HEK293 (cell line): ENCODE results near the gene SIX3.

Experiments used
- CTCF ChIA-PET: fragments of 350-600 bp; formaldehyde crosslinking; extraction: SDS; loops from one replicate; lab custom pipeline; 2021; ENCODE audit warnings: antibody characterized with exemption; lab: Yijun Ruan, JAX
- POLR2A ChIA-PET: fragments of 300-600 bp; formaldehyde crosslinking; extraction: SDS; loops from one replicate; lab custom pipeline; 2020; ENCODE audit warnings: antibody characterized with exemption, inconsistent platforms; lab: Yijun Ruan, JAX
- H3K27ac ChIP-seq: fragments of 200-500 bp; sonication (Bioruptor generic); 2 replicates; pipeline ENCODE4 v1.5.1; 2014; ENCODE audit warnings: low read depth, low read length, control low read depth, inconsistent platforms; ENCODE audit errors: extremely low read depth
- H3K36me3 ChIP-seq, 2 experiments: fragments of 200-500 bp in 1 of 2; sonication (Bioruptor generic) in 1 of 2; 1 replicate in 1 of 2; 2 replicates in 1 of 2; pipeline ENCODE4 v1.5.1; 2014 to 2017; ENCODE audit warnings: inconsistent platforms in 2 of 2, low read length in 2 of 2; ENCODE audit not compliant: control insufficient read depth in 2 of 2, insufficient read depth in 1 of 2
- H3K4me1 ChIP-seq: fragments of 200-500 bp; sonication (Bioruptor generic); 2 replicates; pipeline ENCODE4 v1.5.1; 2014; ENCODE audit warnings: mild to moderate bottlenecking, low read length, inconsistent platforms; ENCODE audit not compliant: control insufficient read depth, insufficient read depth
- H3K4me3 ChIP-seq: 2 replicates; pipeline ENCODE4 v1.5.1; 2011; ENCODE audit warnings: low read depth, mild to moderate bottlenecking, control low read depth, low read length, moderate library complexity
- H3K9me3 ChIP-seq: fragments of 200-500 bp; sonication (Bioruptor generic); 2 replicates; pipeline ENCODE4 v1.5.1; 2014; ENCODE audit warnings: low read depth, low read length, inconsistent platforms; ENCODE audit not compliant: control insufficient read depth, insufficient read depth
- FEZF1 ChIP-seq: fragments of 450-650 bp; formaldehyde crosslinking; IDR thresholded peaks from 2 replicates; pipeline ENCODE4 v1.5.1; 2016; ENCODE audit warnings: missing biosample characterization, missing genetic modification characterization
- KLF1 ChIP-seq: fragments of 450-650 bp; formaldehyde crosslinking; IDR thresholded peaks from 2 replicates; pipeline ENCODE4 v1.5.1; 2016; ENCODE audit warnings: missing biosample characterization, missing genetic modification characterization
- MZF1 ChIP-seq: fragments of 450-650 bp; formaldehyde crosslinking; IDR thresholded peaks from 2 replicates; pipeline ENCODE4 v1.5.1; 2017; ENCODE audit warnings: missing biosample characterization, missing genetic modification characterization, borderline replicate concordance
- PRDM1 ChIP-seq: fragments of 450-650 bp; formaldehyde crosslinking; IDR thresholded peaks from 2 replicates; pipeline ENCODE4; 2016; ENCODE audit warnings: missing biosample characterization, missing genetic modification characterization
- PRDM2 ChIP-seq: fragments of 450-650 bp; formaldehyde crosslinking; IDR thresholded peaks from 2 replicates; pipeline ENCODE4 v1.5.1; 2016; ENCODE audit warnings: missing biosample characterization, missing genetic modification characterization, borderline replicate concordance
- PRDM4 ChIP-seq: fragments of 450-650 bp; formaldehyde crosslinking; IDR thresholded peaks from 2 replicates; pipeline ENCODE4 v1.5.1; 2017; ENCODE audit warnings: missing biosample characterization, missing genetic modification characterization
- RBAK ChIP-seq: fragments of 450-650 bp; formaldehyde crosslinking; IDR thresholded peaks from 2 replicates; pipeline ENCODE4 v1.5.1; 2016; ENCODE audit warnings: missing biosample characterization, missing genetic modification characterization
- ZBTB49 ChIP-seq: fragments of 450-650 bp; formaldehyde crosslinking; IDR thresholded peaks from 2 replicates; pipeline ENCODE4 v1.5.1; 2016; ENCODE audit warnings: missing biosample characterization, missing genetic modification characterization, low read depth
- ZNF114 ChIP-seq: fragments of 450-650 bp; formaldehyde crosslinking; IDR thresholded peaks from 2 replicates; pipeline ENCODE4 v1.5.0; 2017; ENCODE audit warnings: missing biosample characterization, missing genetic modification characterization
- ZNF221 ChIP-seq: fragments of 450-650 bp; formaldehyde crosslinking; IDR thresholded peaks from 2 replicates; pipeline ENCODE4 v1.5.1; 2017; ENCODE audit warnings: missing biosample characterization, missing genetic modification characterization, borderline replicate concordance
- ZNF23 ChIP-seq: fragments of 450-650 bp; formaldehyde crosslinking; IDR thresholded peaks from 2 replicates; pipeline ENCODE4 v1.5.1; 2016; ENCODE audit warnings: missing biosample characterization, missing genetic modification characterization, borderline replicate concordance
- ZNF24 ChIP-seq: fragments of 450-650 bp; formaldehyde crosslinking; IDR thresholded peaks from 2 replicates; pipeline ENCODE4 v1.5.1; 2016; ENCODE audit warnings: missing biosample characterization, missing genetic modification characterization
- ZNF350 ChIP-seq: fragments of 450-650 bp; formaldehyde crosslinking; IDR thresholded peaks from 2 replicates; pipeline ENCODE4 v1.5.0; 2017; ENCODE audit warnings: missing biosample characterization, mild to moderate bottlenecking, missing genetic modification characterization
- ZNF473 ChIP-seq: fragments of 450-650 bp; formaldehyde crosslinking; IDR thresholded peaks from 2 replicates; pipeline ENCODE4 v1.5.1; 2017; ENCODE audit warnings: missing biosample characterization, missing genetic modification characterization
- ZNF513 ChIP-seq: fragments of 450-650 bp; IDR thresholded peaks from 2 replicates; pipeline ENCODE4 v1.5.1; 2018; ENCODE audit warnings: missing biosample characterization, missing genetic modification characterization
- ZNF560 ChIP-seq: fragments of 450-650 bp; formaldehyde crosslinking; IDR thresholded peaks from 2 replicates; pipeline ENCODE4 v1.5.1; 2017; ENCODE audit warnings: missing biosample characterization, missing genetic modification characterization, borderline replicate concordance
- ZNF580 ChIP-seq: fragments of 450-650 bp; formaldehyde crosslinking; IDR thresholded peaks from 2 replicates; pipeline ENCODE4 v1.5.1; 2016; ENCODE audit warnings: missing biosample characterization, missing genetic modification characterization
- ZNF677 ChIP-seq: fragments of 450-650 bp; IDR thresholded peaks from 2 replicates; pipeline ENCODE4 v1.5.0; 2018; ENCODE audit warnings: missing biosample characterization, mild to moderate bottlenecking, missing genetic modification characterization, moderate library complexity
- ZNF707 ChIP-seq: fragments of 450-650 bp; formaldehyde crosslinking; IDR thresholded peaks from 2 replicates; pipeline ENCODE4 v1.5.1; 2016; ENCODE audit warnings: missing biosample characterization, missing genetic modification characterization
- ZNF777 ChIP-seq: fragments of 450-650 bp; formaldehyde crosslinking; IDR thresholded peaks from 2 replicates; pipeline ENCODE4 v1.5.1; 2017; ENCODE audit warnings: missing biosample characterization, missing genetic modification characterization, borderline replicate concordance

The SIX3 gene

GRCh38 chr2:44946372-44947027 lies 5.0 kb downstream of the SIX3 start:
- Histone ChIP-seq H3K27ac (no peak overlapping the region), H3K4me3 (no peak overlapping the region), H3K36me3 (no peaks in the 10 kb centered on the region), H3K9me3 (no peaks in the 10 kb centered on the region), H3K4me1 (no peaks in the 10 kb centered on the region; the same call in 1 of the 2 replicates)
- ChIA-PET CTCF (interaction anchor here (1.8 kb wide), 1 partner anchor 10 kb away, joined by 9 read pairs; no protein-coding TSS in a partner anchor), POLR2A (no interaction called here)
- TF ChIP-seq ZNF23 (tag by site-specific recombination) (no peak), ZNF560 (tag by site-specific recombination) (no peak), FEZF1 (no peak), PRDM2 (tag by site-specific recombination) (no peak), ZNF24 (no peak), ZNF513 (tag by site-specific recombination) (no peak), ZNF350 (tag by site-specific recombination) (no peak), KLF1 (tag by site-specific recombination) (no peak), RBAK (tag by site-specific recombination) (no peak), ZNF707 (no peak)

GRCh38 chr2:44947028-44947375 lies 5.5 kb downstream of the SIX3 start:
- Histone ChIP-seq H3K27ac (no peak overlapping the region), H3K4me3 (no peak overlapping the region), H3K9me3 (no peaks in the 10 kb centered on the region), H3K4me1 (no peaks in the 10 kb centered on the region; the same call in 1 of the 2 replicates), H3K36me3 (no peaks in the 10 kb centered on the region)
- ChIA-PET CTCF (interaction anchor here (1.8 kb wide), 1 partner anchor 9 kb away, joined by 9 read pairs; no protein-coding TSS in a partner anchor), POLR2A (no interaction called here)
- TF ChIP-seq PRDM1 (tag by site-specific recombination) (no peak), ZBTB49 (no peak), MZF1 (tag by site-specific recombination) (no peak), ZNF473 (tag by site-specific recombination) (no peak), ZNF677 (tag by site-specific recombination) (no peak), ZNF580 (tag by site-specific recombination) (no peak), ZNF114 (tag by site-specific recombination) (no peak), ZNF777 (no peak), ZNF221 (tag by site-specific recombination) (no peak), PRDM4 (tag by site-specific recombination) (no peak)
